LNCAP (cell line): ENCODE measurements around the gene ELAVL2.

ENCODE experiments used
- TF ChIP-seq, protein P1 (sequence below): fragments of 450-650 bp; IDR thresholded peaks from 2 replicates; pipeline ENCODE4 v1.5.1; 2017; ENCODE audit warnings: mild to moderate bottlenecking

The ELAVL2 gene

DNA sequence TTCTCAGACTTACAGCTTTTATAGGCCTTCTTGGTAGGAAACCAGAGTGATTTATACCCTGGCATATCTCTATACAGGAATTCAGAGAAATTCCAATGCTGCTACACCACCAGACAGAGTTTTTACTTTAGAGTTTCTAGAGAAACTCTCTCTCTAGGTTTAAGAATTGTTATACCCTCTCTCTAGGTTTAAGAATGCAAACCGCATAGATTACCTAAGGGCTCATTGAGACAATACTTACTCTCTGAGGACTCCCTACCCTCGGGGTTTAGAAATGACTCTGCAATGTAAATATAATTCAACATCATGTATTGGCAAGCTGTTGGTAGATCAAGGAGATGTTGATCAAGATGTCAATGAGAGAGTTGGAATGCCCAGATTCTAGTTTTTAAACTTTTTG is 15.3 kb upstream of the ELAVL2 start:
- TF ChIP-seq, protein P1, sequence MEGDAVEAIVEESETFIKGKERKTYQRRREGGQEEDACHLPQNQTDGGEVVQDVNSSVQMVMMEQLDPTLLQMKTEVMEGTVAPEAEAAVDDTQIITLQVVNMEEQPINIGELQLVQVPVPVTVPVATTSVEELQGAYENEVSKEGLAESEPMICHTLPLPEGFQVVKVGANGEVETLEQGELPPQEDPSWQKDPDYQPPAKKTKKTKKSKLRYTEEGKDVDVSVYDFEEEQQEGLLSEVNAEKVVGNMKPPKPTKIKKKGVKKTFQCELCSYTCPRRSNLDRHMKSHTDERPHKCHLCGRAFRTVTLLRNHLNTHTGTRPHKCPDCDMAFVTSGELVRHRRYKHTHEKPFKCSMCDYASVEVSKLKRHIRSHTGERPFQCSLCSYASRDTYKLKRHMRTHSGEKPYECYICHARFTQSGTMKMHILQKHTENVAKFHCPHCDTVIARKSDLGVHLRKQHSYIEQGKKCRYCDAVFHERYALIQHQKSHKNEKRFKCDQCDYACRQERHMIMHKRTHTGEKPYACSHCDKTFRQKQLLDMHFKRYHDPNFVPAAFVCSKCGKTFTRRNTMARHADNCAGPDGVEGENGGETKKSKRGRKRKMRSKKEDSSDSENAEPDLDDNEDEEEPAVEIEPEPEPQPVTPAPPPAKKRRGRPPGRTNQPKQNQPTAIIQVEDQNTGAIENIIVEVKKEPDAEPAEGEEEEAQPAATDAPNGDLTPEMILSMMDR = no peak

DNA sequence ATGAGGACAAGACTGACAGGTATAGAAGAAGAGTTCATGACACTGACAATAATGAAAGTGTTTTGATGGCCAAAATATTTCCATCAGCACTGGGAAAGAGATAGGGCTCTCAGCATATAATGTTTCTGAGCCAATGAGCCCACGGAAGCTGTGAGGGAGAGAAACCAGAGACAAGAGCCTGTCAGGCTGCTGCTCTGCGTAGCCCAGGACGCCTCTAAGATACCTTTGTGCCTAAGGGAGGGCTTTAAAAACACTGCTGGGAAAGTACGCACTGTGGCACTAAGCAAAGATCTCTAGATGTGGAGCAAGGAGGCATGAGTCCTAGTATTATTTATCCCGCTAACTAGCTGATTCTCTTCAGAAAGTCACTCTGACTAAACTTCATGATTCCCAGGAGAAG is 11.0 kb upstream of the ELAVL2 start:
- TF ChIP-seq, protein P1 = no peak

DNA sequence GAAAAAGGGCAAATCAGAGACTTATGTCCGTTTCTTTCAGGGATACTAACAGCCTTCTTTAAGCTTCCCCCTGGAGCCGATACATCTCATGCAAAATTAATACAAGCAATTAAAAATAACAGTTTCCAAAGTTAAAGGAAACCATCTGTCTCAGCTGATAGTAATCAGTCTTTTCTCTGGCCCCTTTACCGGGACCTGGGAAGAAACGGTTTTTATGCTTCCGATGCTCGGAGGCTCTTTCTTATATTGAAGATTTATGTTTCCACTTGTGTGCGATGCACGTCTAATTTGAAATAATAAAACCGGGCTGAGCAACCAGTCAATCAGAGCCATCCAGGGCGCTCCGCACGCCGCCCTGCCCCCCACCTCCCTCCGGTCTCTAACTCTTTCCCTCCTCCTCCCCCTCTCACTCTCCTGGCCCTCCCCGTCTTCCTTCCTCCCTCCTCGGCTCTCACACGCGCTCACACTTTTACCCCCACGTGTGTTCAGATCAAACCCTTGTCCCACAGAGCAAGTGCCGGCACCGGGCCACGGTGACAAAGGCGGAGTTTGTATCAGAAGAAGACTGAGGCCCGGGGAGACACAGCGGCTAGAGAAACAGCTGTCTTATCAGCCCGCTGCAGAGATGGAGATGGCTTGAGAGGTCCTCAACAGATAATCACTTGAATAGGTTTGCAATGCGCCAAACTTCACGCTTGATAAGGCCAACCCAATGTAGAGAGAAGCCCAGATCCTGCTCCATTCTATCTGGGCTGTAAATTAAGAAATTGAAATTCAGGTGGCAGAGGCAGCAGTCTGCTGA is 5.1 kb upstream of the ELAVL2 start:
- TF ChIP-seq, protein P1 = no peak

DNA sequence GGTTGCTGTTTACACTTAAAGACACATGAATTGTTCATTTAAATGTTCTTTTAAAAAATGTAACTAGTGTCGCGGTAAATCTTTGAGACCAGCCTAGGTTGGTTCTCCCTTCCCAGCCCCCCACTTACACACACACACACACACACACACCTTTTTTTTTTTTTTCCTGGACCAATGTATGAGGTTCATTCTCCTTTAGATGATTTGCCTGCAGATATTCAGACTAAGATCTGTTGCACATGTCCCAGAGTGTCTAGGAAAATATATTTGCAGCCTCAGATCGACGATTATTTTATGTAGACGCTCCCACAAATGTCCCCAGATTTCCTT is 4.4 kb upstream of the ELAVL2 start:
- TF ChIP-seq, protein P1 = no peak

DNA sequence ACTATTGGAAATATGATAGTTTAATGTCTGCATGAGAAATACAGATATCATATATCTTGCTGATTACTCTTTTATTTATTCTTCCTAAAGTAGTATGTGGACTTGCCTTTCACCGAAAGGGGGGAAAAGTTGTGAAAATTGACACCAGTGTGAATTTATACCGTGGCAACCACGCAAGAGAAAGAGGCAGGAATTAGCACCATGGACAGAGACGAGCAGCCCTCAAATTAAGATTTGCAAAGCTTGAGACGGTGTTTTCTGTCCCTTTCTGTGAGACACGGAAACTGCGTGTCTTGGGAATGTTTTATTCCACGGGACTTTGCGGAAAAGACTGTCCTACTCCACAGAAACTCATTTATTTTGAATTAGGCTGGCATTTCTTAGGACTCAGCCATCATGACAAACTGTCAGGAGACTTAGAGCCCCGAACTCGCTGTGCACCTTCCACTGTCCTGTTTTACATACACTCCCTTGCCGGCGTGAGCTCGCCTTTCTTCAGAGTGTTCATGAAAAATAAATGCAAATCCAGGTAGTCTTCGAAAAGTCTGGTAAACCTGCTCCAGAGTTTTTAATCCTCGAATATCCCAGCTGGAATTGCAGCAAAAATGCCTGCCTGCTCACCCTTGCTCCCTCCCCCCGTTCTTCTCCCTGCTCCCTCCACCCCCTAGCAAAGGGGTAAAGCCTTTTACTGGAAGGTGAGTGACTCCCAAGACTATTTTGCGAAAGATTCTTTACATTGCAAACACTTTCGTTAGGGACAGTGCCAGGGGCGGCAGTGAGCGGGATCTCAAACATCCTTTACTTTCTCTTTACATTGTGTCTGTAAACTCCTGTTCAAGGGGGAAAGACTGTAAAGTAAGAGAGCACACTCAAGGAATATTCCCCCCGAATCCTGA is 3.8 kb upstream of the ELAVL2 start:
- TF ChIP-seq, protein P1 = no peak

DNA sequence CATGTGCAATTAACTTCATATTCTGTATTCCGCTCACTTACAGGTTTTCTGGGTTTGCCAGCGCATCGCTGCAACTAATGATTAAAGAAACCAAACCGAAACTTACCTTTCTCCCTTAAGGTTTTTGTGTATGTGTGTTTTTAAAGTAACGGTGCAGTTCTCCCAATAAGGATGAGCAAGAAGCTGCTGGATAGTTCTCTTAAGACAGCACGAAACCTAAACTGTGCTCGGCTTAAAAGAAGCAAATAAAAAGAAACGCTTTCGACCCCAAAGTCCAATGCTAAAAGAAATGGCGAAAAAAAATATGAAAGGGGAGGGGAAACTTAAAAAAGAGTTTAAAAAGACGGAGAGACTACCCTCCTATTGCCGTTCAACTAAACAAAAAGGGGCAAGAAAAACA is 340 bp downstream of the ELAVL2 start:
- TF ChIP-seq, protein P1 = no peak

DNA sequence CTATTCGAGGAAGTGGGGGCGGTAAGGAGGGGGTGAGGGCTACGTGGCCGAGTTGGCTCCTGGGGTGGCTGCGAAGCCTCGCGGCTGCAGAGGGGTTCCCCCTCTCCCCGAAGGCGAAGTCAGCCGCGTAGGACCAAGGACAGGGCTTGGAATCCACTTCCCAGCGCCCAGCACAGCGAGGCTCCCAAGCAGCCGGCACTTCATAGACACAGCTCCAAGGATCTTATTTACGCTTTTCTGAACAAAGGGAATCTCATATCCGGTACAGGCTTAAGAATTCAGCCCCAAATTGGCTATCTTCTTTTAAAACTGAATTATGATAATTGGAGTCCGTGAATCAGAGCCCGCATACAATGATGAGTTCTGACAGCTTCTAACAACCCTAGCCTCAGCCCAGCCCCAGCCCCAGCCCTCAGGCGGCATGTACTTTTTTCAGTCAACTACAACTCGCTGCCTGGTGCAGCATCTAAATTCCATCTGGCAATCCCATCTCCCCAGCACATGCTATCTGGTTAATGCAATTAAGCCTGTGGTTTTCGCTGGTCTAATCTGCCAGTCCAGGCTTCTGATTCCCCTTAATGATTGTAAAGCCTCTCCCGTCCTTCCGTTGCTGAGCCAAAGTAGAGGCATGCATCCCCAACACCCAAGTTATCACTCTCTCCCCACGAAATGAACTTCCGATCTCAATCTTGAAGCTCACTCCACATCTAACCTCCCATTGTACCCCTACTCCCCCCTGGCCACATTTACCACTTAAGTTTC is 1.0 kb downstream of the ELAVL2 start:
- TF ChIP-seq, protein P1 = no peak
